SKM-1 treated with dmso at 0.1 percent for 144 hours (cell line): Measurements from ENCODE around the gene GALR3.
"Not testable (repeated sequence)": the region's sequence is repeated elsewhere in the genome, so short reads cannot be mapped to it uniquely, and the experiment has no call there.

Experiments used
- DNase-seq: peaks from one replicate; lab custom pipeline; 2025; ENCODE audit not compliant: unreplicated experiment; lab: John Stamatoyannopoulos, UW

Gene GALR3, protein sequence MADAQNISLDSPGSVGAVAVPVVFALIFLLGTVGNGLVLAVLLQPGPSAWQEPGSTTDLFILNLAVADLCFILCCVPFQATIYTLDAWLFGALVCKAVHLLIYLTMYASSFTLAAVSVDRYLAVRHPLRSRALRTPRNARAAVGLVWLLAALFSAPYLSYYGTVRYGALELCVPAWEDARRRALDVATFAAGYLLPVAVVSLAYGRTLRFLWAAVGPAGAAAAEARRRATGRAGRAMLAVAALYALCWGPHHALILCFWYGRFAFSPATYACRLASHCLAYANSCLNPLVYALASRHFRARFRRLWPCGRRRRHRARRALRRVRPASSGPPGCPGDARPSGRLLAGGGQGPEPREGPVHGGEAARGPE

DNA sequence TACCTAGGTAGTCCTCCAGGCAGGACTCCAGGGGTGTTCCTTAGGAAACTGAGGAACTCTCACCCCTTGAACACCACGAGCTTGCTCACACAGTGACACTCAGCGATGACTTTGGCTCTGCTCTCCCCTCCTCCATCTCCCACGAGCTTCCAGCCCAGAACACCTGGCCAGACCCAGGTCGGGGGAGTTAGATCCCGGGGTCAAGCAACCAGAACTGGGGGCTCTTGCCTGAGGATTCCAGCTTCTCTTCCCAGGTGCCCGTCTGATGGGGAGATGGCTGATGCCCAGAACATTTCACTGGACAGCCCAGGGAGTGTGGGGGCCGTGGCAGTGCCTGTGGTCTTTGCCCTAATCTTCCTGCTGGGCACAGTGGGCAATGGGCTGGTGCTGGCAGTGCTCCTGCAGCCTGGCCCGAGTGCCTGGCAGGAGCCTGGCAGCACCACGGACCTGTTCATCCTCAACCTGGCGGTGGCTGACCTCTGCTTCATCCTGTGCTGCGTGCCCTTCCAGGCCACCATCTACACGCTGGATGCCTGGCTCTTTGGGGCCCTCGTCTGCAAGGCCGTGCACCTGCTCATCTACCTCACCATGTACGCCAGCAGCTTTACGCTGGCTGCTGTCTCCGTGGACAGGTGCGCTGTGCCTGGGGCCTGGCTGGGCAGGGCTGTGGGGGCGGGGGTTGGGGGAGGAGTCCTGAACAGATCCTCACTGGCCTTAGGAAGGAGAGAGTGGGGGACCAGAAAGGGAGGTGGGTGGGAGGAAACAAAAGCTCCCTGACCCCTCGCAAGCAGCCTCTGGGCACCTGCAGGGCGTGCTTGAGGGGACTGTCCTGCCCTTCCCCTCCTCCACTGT, at the start of gene GALR3:
TSS of gene GALR3 (plus strand) at position 249 of the 852 bp plus-strand sequence. CDS start at position 274, 25 bp downstream.
- no peak for DNase-seq

DNA sequence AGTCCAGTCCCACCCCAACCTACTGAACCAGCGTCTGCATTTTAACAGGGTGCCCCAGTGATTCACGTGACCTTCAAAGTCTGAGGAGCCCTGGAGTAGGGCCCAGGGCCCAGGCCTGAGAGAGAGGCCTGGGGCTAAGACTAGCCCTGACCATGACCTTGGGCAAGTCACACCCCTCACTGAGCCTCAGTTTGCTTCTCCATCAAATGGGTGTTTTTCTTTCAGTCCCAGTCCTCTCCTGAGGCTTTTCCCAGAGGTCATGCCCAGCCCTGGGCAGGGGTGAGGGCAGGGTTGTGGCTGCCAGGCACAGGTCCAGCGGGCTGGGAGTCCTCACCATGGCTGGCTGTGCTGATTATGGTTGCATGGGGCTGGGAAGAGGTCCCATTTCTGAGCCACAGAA, 48.5 kb upstream of the GALR3 start:
- no peak for DNase-seq

DNA sequence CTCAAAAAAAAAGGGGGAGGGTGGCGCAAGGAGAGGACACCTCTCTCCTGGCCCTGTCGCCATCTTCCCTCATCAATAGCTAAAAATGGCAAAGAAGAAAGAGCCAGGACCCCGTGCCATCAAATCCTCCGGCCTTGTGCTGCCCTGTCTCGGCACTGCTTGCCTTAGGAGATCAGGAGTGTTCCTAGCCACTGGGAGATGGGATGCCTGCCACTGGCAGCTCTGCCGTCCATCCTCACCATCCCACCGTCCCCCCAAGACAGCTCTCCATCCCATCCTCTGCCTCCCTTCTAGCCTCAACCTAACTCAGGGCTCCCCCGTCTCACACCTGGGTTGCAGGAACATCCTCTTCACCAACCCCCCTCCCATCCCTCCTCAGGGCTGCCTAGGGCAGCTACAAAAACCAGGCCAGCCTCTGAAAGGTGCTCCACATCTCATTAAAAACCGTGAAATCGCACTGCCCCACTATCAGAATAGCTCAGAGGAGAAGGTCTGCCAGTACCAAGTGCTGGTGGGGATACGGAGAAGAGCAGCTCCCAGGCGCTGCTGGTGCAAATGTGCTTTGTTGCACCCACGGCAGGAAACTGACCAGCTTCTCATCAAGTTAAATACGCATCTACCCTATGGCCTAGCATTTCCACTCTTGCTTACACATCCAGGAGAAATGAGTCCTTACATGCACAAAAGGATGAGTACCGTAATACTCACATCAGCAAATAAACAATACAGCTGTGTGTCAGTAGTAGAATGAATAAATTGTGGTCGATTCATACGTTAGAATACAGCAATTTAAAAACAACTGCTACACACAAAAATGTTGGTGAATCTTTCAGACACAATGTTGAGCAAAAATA, 47.2 kb upstream of the GALR3 start:
- no peak for DNase-seq

DNA sequence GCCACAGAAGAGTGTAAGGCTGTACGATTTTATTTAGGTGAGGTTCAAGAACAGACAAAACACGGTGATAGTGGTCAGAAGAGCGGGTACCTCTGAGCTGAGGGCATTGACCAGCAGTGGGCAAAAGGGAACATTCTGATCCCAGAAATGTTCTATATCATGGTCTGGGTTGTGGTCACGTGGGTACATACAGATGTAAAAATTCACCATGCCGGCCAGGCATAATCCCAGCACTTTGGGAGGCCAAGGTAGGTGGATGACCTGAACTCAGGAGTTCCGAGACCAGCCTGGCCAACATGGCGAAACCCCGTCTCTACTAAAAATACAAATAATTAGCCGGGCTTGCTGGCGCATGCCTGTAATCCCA, 46.6 kb upstream of the GALR3 start:
- DNase-seq: no peak

DNA sequence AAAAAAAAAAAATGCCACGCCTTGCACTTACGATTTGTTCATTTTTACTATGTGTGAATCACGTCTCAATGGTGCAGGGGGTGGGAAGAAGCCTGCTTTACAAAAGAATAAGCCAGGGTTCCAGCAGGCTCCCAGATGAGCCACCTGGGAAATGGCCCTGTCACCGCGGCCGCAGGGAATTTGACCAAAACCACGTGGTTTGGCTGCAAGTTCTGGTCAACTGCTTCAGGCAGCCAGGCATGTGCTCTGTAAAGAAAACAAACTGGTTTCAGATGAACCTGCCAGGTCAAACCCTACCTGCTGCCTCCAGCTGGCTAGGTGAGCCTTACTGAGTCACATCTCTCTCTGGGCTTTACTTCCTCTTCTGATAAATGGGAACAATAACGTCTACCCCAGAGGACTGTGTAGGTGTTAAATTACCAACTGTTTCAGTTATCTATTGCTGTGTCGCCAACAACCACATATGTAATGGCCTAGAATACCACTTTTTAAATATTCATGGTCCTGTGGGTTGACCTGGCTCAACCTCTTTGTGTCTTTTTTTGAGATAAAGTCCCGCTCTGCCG, 46.0 kb upstream of the GALR3 start:
- DNase-seq: no peak

DNA sequence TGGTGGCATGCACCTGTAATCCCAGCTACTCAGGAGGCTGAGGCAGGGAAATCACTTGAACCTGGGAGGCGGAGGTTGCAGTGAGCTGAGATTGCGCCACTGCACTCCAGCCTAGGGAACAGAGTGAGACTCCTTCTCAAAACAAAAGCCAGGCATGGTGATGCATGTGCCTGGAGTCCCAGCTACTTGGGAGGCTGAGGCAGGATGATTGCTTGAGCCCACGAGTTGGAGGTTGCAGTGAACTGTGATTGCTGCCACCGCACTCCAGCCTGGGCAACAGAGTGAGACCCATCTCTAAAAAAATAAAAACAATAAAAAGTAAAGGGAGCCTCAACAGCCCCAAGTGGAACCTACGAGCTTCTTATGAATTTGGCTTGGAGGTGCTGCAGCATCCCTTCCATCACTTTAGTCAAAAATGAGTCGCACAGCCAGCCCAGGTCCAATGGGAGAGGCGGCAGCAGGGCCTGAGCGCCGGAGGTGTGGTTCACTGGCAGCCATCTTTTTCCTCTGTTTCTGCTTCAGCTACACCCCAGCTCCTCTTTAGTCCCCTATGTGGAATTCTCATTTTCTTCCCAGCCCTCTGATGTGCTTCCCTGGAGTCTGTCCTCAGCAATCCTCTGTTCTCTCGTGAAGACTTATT, 44.7 kb upstream of the GALR3 start:
- DNase-seq: no peak

DNA sequence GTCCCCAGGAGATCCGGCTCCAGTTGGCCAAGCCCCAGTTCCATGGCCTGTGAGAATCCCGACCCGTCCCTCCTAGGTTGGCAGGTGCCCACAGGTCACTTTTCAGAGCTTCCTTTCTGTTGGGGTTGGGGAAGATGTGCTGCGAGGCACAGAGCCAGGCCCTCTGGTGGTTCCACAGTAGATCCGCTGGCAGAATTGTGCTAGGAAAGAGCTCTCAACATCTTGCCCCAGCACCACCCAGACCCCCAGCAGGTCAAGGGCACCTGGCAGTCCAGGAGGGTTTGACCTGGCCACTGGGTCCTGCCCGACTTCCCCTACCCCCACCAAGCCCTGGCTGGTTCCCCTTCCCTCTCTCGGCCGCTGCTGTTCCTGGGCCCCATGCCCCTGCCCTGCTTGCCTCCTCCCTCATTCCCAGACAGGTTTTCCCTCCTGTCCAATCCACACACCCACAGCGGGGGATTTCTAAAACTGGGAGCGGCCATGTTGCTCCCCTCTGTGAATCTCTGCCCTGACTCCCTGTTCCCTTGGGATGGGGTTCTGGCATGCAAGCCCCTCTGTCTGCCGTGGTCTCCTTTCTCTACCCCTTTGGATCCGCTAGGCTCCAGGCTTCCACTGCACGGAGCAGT, 41.6 kb upstream of the GALR3 start:
- DNase-seq: no peak

DNA sequence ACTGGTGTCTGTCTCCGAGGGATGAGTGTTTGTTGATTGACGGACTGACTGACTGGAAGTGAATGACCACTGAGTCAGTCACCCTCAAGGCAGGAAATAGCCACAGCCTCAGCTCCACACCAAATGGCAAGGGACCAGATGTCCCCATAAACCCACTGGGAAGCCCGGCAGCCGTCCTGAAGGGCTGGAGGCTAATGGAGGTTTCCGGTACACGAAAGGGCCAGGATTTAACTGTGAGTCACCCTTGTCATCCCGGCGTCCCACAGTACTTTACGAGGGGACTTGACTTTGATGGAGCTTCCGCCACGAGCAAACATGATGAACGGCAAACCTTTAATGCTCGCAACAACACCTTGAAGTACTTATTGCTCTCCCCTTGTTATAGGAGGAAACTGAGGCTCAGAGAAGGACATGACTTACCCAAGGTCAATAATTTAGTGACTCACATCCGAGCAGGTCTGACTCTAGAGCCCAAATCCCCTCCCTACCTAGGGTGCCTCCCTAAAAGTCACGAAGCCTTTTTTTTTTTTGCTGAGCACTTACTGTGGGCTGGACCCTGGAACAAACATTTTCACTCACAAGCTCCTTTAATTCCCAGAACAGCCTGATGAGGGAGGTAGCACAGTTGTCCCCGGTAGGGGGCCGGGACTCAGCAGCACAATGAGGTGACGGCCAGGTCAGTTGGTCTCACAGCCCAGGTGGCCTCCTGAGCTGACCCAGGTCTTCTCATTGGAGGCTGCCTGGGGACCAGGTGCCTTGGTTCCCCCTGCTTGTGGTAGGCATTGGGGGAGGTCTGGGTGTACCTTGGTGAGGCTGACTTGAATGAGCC, 40.6 kb upstream of the GALR3 start:
- DNase-seq: no peak

DNA sequence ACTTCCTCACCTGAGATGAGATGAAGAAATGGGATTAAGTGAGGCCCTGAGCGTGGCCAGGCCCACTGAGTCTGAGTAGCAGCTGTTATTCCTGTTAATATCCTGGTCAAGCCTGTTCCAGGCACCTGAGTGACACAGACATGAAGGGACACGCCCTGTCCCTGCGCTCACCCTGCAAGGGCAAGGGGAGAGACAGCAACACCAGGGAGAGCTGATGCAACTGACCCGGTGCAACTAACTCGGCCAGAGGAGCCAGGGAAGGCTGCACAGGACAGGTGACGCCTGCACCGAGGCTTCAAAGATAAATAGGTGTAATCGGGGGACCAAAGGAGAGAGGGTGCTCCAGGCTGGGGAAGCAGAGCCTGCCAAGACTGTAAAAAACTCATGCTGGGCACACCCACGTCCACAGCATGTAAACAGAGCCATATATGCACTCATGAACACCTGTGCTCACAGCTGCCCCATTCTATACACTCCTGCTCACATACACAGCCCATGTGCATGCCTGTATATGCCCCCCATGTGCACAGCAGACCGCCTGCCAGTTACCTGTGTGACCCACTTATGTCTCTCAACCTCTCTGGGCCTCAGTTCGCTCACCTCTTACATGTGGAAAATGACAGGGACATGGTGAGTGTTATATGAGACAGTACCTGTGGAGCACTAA, 38.2 kb upstream of the GALR3 start:
- DNase-seq: no peak

DNA sequence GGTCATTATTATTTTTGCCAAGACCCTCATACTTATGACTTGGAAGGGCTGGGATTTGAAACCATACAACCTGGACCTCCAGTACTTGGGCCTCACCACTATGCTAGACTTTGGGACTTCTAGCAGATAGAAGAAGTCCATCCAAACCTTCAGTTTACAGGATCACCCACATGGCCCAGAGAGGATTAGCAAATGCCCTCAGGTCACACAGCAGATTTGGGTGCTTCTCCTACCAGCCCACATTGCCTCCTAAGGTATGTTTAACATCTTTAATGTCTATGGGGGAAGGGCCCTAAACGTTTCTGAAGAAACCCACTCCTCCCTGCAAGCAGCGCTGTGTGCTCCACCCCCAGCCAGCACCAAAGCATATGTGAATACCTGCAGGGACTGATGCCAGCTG, 32.9 kb upstream of the GALR3 start:
- DNase-seq: no peak

DNA sequence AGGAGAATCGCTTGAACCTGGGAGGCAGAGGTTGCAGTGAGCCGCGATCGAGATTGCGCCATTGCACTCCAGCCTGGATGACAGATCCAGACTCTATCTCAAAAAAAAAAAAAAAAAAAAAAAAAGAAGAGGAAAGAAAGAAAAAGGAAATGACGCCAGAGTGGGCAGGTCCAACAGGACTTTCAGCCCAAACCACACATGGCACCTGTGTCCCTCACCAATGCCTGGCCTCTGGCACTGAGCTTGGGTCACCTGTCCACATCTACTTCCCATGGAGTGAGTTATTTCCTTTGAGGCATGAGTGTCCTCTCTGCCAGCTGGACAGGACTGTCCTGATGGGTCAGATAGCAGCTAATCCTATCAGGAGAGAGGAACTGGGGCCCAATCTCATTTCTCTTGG, 30.7 kb upstream of the GALR3 start:
- DNase-seq: no peak

DNA sequence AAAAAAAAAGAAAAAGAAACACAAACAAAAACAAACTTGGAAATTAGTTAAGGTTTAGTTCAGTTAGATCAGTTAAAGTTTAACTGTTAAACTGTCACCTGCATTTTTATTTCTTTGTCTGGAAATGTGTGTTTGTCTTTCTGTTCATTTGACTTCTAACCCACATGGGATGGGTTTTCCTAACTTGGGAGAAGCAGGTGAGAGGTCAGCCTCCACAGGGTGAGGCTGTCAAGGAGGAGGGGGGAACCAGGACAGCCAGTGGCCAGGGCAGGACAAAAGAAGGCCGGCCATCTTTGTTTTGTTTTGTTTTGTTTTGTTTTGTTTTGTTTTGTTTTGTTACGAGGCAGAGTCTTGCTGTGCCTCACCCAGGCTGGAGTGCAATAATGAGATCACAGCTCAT, 28.8 kb upstream of the GALR3 start:
- no peak for DNase-seq

DNA sequence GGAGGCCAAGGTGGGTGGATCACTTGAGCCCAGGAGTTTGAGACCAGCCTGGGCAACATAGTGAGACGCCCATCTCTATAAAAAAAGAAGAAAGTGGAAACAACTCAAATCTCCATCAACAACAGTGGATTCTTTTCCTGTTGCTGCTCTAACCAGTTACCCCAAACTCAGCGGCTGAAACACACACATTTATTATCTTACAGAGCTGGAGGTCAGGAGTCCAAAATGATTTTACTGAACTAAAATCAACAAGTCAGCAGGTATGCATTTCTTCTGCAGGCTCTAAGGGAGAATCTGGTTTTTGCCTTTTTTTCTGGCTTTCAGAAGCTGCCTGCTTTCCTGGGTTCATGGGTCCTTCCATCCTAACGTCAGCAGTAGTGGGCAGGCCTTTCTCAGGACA, 27.1 kb upstream of the GALR3 start:
- DNase-seq: no peak

DNA sequence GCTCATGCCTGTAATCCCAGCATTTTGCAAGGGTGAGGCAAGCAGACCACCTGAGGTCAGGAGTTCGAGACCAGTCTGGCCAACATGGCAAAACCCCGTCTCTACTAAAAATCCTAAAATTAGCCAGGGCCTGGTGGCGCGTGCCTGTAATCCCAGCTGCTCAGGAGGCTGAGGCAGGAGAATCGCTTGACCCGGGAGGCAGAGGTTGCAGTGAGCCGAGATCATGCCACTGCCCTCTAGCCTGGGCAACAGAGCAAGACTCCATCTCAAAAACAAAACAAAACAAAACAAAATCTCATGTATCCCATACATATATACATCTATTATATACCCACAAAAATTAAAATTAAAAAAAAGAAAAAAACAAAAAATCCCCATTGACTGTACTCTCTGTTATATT, 25.9 kb upstream of the GALR3 start:
- DNase-seq: not testable (repeated sequence)

DNA sequence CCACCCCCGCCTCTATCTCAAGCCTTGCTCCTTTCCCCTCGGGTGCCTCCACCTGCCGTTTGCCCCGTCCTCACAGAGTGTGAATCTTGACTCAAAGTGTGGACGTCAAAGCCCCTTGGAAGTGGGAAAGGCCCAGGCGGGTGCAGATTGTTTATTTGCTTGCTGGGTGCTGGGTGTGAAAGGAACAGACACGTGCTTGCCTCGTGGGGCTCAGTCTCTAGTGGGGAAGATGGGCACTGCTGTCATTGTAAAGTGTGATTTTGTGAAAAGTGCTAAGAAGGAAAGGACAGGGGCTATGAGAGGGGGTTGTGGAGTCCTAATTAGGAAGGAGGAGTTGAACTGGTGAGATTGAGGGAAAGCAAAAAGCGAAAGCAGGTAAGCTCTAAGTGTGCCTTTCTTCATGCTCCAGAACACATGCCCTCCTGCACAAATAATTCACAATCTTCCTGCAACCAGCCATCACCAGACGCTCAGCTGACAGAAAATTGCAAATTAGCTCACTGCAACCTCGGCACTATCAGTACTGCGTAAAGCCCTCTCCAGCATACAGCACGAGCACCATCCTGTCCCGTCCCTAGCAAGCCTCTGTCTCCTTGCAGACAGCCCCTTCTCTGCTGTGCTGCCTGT, 25.2 kb upstream of the GALR3 start:
- DNase-seq: no peak

DNA sequence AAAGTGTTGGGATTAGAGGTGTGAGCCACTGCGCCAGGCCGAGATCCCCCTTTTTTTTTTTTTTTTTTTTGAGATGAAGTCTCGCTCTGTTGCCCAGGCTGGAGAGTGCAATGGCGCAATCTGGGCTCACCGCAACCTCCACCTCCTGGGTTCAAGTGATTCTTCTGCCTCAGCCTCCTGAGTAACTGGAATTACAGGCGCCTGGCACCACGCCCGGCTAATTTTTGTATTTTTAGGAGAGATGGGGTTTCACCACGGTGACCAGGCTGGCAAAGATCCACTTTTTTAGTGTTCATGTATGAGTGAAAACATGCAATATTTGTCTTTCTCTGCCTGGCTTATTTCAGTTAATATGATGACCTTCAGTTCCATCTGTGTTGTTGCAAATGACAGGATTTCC, 23.2 kb upstream of the GALR3 start:
- DNase-seq: not testable (repeated sequence)

DNA sequence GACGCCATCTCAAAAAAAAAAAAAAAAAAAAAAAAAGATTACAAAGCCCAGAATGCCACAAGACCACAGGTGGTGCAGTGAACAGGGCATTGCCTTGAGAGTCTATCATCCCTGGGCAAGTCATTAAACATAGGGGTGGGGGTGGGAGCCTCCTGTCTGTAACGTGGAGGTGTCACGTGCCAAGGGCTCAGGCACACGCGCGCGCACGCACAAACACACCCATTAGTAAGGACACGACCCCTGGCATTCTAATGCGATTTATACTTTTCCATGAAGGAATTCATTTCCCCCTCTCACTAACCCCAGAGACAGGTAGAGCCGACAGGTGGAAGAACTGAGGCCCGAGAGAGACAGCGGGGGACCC, 21.3 kb upstream of the GALR3 start:
- DNase-seq: no peak
